ENCODE results near the gene TMEM273. TPM values are rescaled to one million over a fixed set of nuclear protein-coding genes. Genes with fewer than 3 reads are reported as not detected.

The TMEM273 gene
- total RNA-seq, 1 experiment from 2014 or later, result 0.09 TPM

DNA sequence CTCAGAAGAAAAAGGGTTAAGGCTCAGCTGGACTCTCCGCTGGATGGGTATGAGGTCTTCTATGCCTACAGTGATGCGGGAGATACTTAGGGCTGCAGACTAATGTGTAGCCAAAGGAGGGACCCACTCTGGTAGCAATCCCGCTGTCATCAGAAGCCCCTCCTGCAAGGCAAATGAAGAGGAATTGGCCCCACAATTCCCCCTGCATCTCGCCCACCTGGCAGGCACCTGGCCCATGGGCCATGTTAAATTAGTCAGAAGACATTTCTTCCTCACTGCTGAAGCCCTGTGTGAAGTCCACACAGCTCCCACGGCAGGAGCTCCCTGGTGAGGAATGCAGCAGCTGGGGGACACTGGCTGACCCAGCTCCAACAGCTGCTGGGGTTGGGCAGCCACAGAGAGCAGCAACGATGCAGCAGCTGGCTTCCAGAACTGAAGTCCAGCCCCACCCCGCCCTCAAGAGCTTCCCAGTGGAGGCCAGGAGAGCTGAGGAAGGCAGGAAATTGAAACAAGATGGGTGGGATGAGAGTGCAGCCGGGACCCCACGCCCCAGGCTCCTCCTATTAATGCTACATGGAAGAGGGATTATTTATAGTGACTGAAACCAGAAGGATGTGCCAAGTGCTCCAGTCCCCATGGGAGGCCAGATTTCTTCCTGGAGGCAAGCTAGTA, 78.4 kb downstream of the TMEM273 start (continued):
- TF ChIP-seq ZSCAN18 (CRISPR knock-in tag; IDR thresholded peaks at IDR 0.05) (no peak), TCF7 (CRISPR knock-in tag; IDR thresholded peaks at IDR 0.05; ENCODE audit: low read depth) (no peak), ATF2 (CRISPR knock-in tag; IDR thresholded peaks at IDR 0.05; ENCODE audit: borderline replicate concordance, low read depth) (no peak), ZNF512 (CRISPR knock-in tag; IDR thresholded peaks at IDR 0.05; ENCODE audit: borderline replicate concordance) (no peak), ETV6 (CRISPR knock-in tag; IDR thresholded peaks at IDR 0.05) (no peak), TP53 (CRISPR knock-in tag; IDR thresholded peaks at IDR 0.05) (no peak), KAT7 (CRISPR knock-in tag; IDR thresholded peaks at IDR 0.05; ENCODE audit: borderline replicate concordance) (no peak), OVOL2 (CRISPR knock-in tag; IDR thresholded peaks at IDR 0.05; ENCODE audit: borderline replicate concordance) (no peak), NFE2L1 (CRISPR knock-in tag; IDR thresholded peaks at IDR 0.05) (no peak), ZBTB43 (CRISPR knock-in tag; IDR thresholded peaks at IDR 0.05) (no peak), NR3C1 (CRISPR knock-in tag; conservative IDR thresholded peaks at IDR 0.05; ENCODE audit: low read depth) (no peak)
- TF ChIP-seq, protein P1, sequence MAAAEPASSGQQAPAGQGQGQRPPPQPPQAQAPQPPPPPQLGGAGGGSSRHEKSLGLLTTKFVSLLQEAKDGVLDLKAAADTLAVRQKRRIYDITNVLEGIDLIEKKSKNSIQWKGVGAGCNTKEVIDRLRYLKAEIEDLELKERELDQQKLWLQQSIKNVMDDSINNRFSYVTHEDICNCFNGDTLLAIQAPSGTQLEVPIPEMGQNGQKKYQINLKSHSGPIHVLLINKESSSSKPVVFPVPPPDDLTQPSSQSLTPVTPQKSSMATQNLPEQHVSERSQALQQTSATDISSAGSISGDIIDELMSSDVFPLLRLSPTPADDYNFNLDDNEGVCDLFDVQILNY (CRISPR knock-in tag; IDR thresholded peaks at IDR 0.05), result no peak

GRCh38 chr10:49108656-49109055, 79.5 kb downstream of the TMEM273 start:
- CTCF ChIA-PET, result no interaction called here

More at GRCh38 chr10:49108656-49109055, 79.5 kb downstream of the TMEM273 start:
- no peak overlapping the region for H3K4me3 Mint-ChIP-seq
- ATAC-seq, result no peak
- H3K27ac Mint-ChIP-seq, result no peak overlapping the region
- H3K27me3 Mint-ChIP-seq (ENCODE audit: low read depth), result peaks cover 2% of the 10 kb centered on the region
- no peaks in the 10 kb centered on the region for H3K9me3 Mint-ChIP-seq
- H3K36me3 Mint-ChIP-seq, result no peaks in the 10 kb centered on the region
- POLR2A ChIA-PET, result no interaction called here
- H3K4me1 Mint-ChIP-seq, result 0 out of 2 replicates have a peak, but pooled peaks cover 3% of the 10 kb centered on the region
- no peak for DNase-seq (ENCODE audit: low spot score)
- TF ChIP-seq, protein P2, sequence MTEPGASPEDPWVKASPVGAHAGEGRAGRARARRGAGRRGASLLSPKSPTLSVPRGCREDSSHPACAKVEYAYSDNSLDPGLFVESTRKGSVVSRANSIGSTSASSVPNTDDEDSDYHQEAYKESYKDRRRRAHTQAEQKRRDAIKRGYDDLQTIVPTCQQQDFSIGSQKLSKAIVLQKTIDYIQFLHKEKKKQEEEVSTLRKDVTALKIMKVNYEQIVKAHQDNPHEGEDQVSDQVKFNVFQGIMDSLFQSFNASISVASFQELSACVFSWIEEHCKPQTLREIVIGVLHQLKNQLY (CRISPR knock-in tag; IDR thresholded peaks at IDR 0.05), result no peak
- no peak for TF ChIP-seq PRRX2 (CRISPR knock-in tag; IDR thresholded peaks at IDR 0.05)
- no peak for TF ChIP-seq SMAD4 (CRISPR knock-in tag; IDR thresholded peaks at IDR 0.05)
- TF ChIP-seq NFE2L1 (CRISPR knock-in tag; IDR thresholded peaks at IDR 0.05), result no peak
- no peak for TF ChIP-seq ESRRA (CRISPR knock-in tag; IDR thresholded peaks at IDR 0.05; ENCODE audit: borderline replicate concordance)
- no peak for TF ChIP-seq ARID4B (CRISPR knock-in tag; IDR thresholded peaks at IDR 0.05; ENCODE audit: borderline replicate concordance)
- no peak for TF ChIP-seq ZNF138 (CRISPR knock-in tag; conservative IDR thresholded peaks at IDR 0.05)
- TF ChIP-seq SP1 (CRISPR knock-in tag; conservative IDR thresholded peaks at IDR 0.05), result no peak
- no peak for TF ChIP-seq AR (CRISPR knock-in tag; IDR thresholded peaks at IDR 0.05)
- TF ChIP-seq TP53 (CRISPR knock-in tag; IDR thresholded peaks at IDR 0.05), result no peak
